NCI-H1048 (cell line): ENCODE measurements around the gene ATP11A.

Experiments
- DNase-seq: peaks from one replicate; lab custom pipeline; 2025; lab: John Stamatoyannopoulos, UW

Gene ATP11A

DNA sequence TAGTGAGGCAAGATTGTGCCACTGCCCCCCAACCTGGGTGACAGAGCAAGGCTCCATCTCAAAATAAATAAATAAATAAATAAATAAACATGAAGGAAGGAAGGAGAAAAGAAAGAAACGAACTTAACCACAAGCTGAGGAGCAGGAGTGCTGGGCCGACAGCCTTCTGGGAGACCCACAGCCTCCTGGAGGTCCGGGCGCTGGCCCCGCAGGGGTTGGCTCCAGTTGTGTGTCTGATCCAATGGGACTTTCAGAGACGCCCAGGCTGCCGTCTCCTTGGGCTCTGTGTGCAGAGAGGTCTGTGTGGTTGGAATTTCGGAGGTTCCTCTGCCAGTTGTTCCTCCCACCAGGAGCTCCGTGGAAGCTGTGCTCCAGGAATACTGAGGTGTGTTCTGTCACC lies 243.1 kb downstream of the ATP11A start:
- DNase-seq = no peak

DNA sequence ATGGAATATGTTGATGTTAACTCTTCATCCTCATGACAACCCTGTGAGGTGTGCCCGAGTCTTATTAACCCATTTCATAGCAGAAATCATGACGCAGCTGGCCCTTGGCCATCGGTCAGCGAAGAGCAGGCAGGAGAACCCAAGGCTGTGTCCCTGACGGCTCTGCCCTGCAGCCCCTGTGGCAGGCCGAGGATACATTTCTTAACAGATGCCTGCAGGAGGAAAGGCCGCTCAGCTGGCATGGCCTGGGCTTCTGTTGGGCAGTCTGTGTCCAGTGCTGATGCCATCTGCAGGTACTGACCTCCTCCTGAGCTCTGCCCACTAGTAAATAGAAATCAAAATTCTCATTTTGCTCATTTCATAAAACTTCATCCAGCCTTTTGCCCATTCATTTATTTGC lies 243.8 kb downstream of the ATP11A start:
- no peak for DNase-seq

- no peak for DNase-seq
Observed at GRCh38 chr13:112934078-112934477, 244.2 kb downstream of the ATP11A start.
